SJSA1 (cell line): ENCODE measurements around the gene GFOD1. TPM values are rescaled to one million over a fixed set of nuclear protein-coding genes. Genes with fewer than 3 reads are reported as not detected.
"Not testable (repeated sequence)": the region's sequence is repeated elsewhere in the genome, so short reads cannot be mapped to it uniquely, and the experiment has no call there.

Experiments
- DNase-seq, 2 experiments: peaks; one replicate each; pipeline ENCODE4 v3.0.0-alpha.2; 2015 to 2020; ENCODE audit warnings: low spot score in 2 of 2, low read depth in 1 of 2
- H3K27ac ChIP-seq: fragments of 250-450 bp; sonication (Bioruptor Pico); 2 replicates; pipeline ENCODE4 v1.5.1; 2020; ENCODE audit warnings: mild to moderate bottlenecking, moderate library complexity
- H3K27me3 ChIP-seq: fragments of 250-450 bp; sonication (Bioruptor Pico); replicated peaks from 2 replicates; pipeline ENCODE4 v1.5.1; 2020; ENCODE audit warnings: mild to moderate bottlenecking, moderate library complexity
- H3K36me3 ChIP-seq: fragments of 250-450 bp; sonication (Bioruptor Pico); 2 replicates; pipeline ENCODE4 v1.5.1; 2020; ENCODE audit warnings: mild to moderate bottlenecking
- H3K4me1 ChIP-seq: fragments of 250-450 bp; sonication (Bioruptor Pico); replicated peaks from 2 replicates; pipeline ENCODE4 v1.6.1; 2021; ENCODE audit warnings: mild to moderate bottlenecking
- H3K4me3 ChIP-seq: fragments of 250-450 bp; sonication (Bioruptor Pico); 2 replicates; pipeline ENCODE4 v1.5.1; 2020; ENCODE audit warnings: mild to moderate bottlenecking
- H3K9me3 ChIP-seq: fragments of 250-450 bp; sonication (Bioruptor Pico); replicated peaks from 2 replicates; pipeline ENCODE4 v1.5.1; 2020; ENCODE audit warnings: mild to moderate bottlenecking
- total RNA-seq: library from RNA; depleted of rRNA; stranded (reverse); fragments of >200 nt; shearing (Covaris generic); gene quantifications from 2 replicates; pipeline ENCODE4 v1.2.3, GENCODE V29; 2014

The GFOD1 gene
- total RNA-seq, 1 experiment from 2014 or later, result 10.8 TPM

DNA sequence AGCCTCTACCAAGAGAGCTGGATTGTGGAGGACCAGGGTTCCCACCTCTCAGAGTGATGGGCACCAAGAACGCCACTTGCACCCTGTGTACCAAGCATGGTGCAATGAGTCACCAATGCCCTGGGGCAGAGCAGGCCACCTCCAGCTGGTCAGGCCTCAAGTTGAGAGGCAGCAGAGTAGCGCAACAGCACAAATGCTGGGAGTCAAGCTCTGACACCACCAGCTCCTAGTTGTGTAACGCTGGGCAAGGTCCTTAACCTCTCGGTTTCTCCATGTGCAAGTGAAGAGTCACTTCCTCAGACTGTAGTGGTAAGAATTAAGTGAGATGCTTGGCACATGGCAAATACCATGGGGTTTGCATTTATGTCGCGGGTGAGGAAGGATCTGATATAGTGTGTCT, 25.6 kb downstream of the GFOD1 start:
- Histone ChIP-seq H3K27me3 (no peaks in the 10 kb centered on the region), H3K9me3 (no peaks in the 10 kb centered on the region), H3K4me3 (no peak overlapping the region), H3K4me1 (peaks cover 44% of the 10 kb centered on the region), H3K27ac (no peak overlapping the region), H3K36me3 (no peaks in the 10 kb centered on the region)
- no peak for DNase-seq

DNA sequence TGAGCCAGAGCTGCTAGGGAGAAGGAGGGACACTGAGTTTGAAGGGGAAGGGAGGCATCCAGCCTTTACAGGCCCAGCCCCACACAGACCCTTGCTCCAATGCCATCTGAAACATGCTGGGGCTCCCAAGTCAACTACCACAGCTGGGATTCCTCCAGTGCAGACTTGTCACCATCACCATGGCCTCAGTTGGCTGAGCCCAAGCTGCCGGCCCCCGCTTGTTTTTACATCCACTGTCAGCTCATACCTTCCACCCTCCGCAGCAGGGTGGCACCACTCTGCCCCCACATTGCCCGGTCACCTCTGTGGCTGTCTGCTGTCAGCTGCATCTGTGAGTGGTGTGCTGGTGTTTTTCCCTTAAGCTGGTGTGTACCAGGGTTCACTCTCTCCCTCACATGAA, 26.1 kb downstream of the GFOD1 start:
- H3K27ac ChIP-seq, result no peak overlapping the region

DNA sequence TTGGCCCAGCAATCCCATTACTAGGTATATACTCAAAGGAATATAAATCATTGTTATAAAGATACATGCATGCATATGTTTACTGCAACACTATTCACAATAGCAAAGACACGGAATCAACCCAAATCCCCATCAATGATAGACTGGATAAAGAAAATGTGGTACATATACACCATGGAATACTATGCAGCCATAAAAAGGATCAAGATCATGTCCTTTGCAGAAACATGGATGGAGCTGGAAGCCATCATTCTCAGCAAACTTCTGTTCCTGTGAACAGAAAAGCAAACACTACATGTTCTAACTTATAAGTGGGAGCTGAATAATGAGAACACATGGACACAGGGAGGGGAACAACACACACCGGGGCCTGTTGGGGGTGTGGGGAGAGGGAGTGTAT, 27.1 kb downstream of the GFOD1 start:
- H3K27me3 ChIP-seq, DNase-seq, H3K27ac ChIP-seq, H3K9me3 ChIP-seq, H3K36me3 ChIP-seq, H3K4me3 ChIP-seq: not testable (repeated sequence)
- H3K4me1 ChIP-seq, result peaks cover 32% of the 10 kb centered on the region

More for the DNA sequence above, 26.1 kb downstream of the GFOD1 start:
- Histone ChIP-seq H3K4me1 (peaks cover 41% of the 10 kb centered on the region), H3K27me3 (no peaks in the 10 kb centered on the region), H3K4me3 (no peak overlapping the region), H3K36me3 (no peaks in the 10 kb centered on the region), H3K9me3 (no peaks in the 10 kb centered on the region)
- DNase-seq, result no peak

DNA sequence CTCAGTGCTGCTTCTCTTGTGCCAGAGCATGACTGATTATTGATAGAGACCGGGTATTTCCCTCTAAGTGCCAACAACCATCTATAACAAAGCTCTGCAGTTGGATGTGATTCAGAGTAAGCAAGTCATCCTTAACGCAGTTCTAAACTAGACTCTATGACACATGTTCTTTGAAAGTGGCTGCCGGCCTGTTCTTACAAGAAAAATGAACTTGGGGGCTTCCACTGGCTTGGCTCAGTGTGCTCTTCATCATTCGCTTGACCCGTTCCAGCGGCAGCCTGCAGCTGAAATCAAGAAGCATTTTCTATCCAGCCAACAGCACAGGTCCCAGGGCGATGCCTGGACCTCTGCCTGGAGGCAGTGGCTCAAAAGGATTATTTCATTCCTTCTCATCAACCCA, 29.8 kb downstream of the GFOD1 start:
- peaks cover 31% of the 10 kb centered on the region for H3K4me1 ChIP-seq
- H3K27me3 ChIP-seq, result no peaks in the 10 kb centered on the region
- no peak for DNase-seq
- no peaks in the 10 kb centered on the region for H3K9me3 ChIP-seq
- H3K27ac ChIP-seq, result no peak overlapping the region
- no peaks in the 10 kb centered on the region for H3K36me3 ChIP-seq
- no peak overlapping the region for H3K4me3 ChIP-seq

DNA sequence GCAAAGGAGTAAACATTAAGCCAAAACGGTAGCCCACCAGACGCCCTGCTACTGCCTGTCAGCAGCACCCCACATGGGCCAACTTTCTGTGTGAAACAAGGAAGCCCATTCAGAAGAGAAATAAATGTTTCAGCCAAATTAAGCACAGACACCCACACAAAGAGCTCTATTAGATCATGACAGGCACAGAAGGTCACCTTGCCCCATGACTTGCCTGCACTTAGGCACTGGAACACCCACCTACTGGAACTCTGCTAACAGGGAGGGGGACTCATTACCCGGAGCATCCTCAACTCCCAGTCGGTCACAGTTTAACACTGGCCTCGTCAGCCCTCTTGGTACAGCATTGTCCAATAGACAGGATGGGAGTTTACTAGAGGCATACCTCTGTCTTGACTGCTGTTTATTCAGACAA, 31.8 kb downstream of the GFOD1 start:
- Histone ChIP-seq H3K27me3 (no peaks in the 10 kb centered on the region), H3K4me3 (no peak overlapping the region), H3K9me3 (no peaks in the 10 kb centered on the region), H3K4me1 (peaks cover 20% of the 10 kb centered on the region), H3K27ac (no peak overlapping the region), H3K36me3 (peaks cover 4% of the 10 kb centered on the region; the same call in 1 of the 2 replicates)
- DNase-seq, result no peak

DNA sequence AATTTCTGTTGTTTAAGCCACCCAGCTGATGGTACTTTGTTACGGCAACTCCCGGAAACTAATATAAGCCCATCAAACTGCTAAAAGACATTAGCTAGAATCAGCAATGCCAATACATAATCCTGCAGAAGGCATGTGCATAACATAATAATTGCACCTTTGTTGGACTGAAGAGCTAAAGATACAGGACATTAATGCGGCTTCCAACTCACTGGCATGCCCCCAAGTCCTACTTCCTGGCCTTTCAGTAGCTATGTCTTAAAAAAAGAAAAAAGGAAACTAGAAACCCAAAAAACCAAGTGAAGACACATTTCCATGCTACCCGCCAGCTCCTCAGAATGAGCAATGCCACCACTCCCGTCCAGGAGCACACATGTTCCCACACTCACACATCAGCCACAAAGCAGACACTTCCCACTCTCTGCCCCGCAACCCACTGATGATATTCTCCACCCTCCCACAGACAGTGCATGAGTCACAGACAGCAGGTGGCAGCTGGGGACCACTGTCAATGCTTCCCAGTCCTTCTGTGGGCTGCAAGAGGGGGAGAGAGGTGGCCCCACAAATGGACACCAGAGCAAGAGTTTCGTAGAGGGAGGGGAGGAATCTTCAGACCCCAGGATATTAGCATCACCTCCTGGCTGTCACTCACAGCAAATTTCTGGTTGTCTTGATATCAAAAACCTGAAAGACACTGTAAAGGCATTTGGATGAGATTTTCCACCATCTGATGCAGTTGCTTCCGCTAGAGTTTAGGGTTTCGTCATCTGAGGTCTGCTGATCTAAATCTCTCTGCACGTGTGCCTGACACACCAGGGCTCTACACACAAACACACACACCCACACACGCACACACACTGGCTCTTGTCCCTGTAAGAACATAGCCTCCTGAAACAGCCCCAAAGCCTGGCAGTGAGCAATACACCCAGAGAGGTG, 32.8 kb downstream of the GFOD1 start:
- H3K27ac ChIP-seq, result no peak overlapping the region

DNA sequence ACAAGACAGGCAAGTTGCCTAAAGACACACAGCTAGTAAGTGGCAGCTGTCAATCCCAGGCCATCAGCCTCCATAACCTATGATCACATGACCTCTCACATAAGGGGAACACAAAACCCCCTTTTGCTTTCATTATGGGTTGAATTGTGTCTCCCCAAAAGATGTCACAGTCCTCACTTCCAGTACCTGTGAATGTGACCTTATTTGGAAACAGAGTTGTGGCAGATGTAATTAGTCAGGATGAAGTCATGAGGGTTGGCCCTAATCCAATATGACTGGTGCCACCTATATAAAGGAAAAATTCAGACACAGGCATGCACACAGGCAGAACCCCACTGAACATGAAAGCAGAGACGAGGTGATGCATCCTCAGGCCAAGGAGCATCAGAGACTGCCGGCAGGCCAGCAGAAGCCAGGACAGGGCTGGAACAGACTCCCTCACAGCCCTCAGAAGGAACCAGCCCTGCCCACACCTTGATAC, 33.6 kb downstream of the GFOD1 start:
- H3K4me1 ChIP-seq, result peaks cover 20% of the 10 kb centered on the region
- H3K4me3 ChIP-seq, result no peak overlapping the region
- H3K9me3 ChIP-seq, result no peaks in the 10 kb centered on the region
- H3K36me3 ChIP-seq, result peaks cover 4% of the 10 kb centered on the region; the same call in 1 of the 2 replicates
- DNase-seq, result peak; percentile 38 to 57
- no peaks in the 10 kb centered on the region for H3K27me3 ChIP-seq
- no peak overlapping the region for H3K27ac ChIP-seq

More for the DNA sequence above, 32.8 kb downstream of the GFOD1 start:
- peaks cover 4% of the 10 kb centered on the region; the same call in 1 of the 2 replicates for H3K36me3 ChIP-seq
- DNase-seq, result no peak
- H3K9me3 ChIP-seq, result no peaks in the 10 kb centered on the region
- no peak overlapping the region for H3K4me3 ChIP-seq
- H3K27me3 ChIP-seq, result no peaks in the 10 kb centered on the region
- peaks cover 20% of the 10 kb centered on the region for H3K4me1 ChIP-seq

DNA sequence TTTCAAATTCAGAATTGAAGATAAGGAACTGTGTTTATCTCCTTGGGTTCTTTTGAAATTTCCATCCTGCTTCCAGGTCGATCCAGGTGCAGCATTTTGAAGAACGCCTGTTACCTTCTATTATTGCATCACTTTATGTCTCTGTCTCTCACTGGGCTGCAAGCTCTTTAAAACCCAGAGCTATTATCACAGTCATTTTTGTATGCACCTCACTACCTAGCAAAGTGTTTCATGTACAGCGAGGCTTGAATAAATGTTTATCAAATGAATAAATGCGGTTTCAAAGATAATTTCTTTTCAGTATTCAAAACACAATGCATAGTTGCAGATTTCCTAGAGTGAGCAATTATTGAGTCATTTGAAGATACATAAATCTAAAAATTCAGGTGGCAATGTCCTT, 34.2 kb downstream of the GFOD1 start:
- H3K36me3 ChIP-seq, result peaks cover 4% of the 10 kb centered on the region; the same call in 1 of the 2 replicates
- no peaks in the 10 kb centered on the region for H3K27me3 ChIP-seq
- H3K4me1 ChIP-seq, result peaks cover 20% of the 10 kb centered on the region
- DNase-seq, result no peak
- no peak overlapping the region for H3K4me3 ChIP-seq
- no peaks in the 10 kb centered on the region for H3K9me3 ChIP-seq
- no peak overlapping the region for H3K27ac ChIP-seq

DNA sequence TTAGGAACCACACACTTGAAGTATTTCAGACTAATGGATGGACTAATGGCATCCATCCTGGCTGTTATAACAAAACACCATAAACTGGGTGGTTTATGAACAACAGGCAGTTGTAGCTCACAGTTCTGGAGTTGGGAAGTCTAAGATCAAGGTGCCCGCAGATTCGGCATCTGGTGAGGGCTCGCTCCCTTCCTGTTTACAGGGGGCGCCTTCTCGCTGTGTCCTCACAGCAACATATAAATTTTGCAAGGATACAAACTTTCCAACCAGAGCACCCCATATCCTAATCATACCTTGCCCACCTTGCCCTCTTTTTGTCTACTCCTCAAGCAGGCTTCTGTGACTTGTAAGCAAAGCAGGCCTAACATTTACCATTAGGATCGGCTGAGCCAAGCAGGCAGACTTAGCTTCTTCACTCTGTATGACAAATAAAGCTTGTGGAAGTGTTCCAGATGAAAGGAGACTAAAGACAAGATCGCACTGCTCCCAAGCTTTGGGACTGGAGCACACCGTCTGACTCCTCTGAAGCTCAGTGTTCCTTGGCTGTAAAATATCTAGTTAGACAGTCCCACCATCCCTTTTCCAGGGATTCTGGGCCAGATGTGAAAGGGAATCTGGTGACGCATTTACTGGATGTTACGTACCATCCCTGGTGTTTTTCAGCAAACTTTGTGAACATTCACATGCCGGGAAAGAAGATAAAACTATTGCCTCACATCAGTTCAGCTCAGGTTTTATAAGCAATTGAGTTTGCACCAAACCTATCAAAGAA, 34.9 kb downstream of the GFOD1 start:
- Histone ChIP-seq H3K27ac (no peak overlapping the region), H3K4me3 (no peak overlapping the region), H3K4me1 (peaks cover 20% of the 10 kb centered on the region), H3K36me3 (peaks cover 4% of the 10 kb centered on the region; the same call in 1 of the 2 replicates), H3K9me3 (no peaks in the 10 kb centered on the region), H3K27me3 (no peaks in the 10 kb centered on the region)
- no peak for DNase-seq

DNA sequence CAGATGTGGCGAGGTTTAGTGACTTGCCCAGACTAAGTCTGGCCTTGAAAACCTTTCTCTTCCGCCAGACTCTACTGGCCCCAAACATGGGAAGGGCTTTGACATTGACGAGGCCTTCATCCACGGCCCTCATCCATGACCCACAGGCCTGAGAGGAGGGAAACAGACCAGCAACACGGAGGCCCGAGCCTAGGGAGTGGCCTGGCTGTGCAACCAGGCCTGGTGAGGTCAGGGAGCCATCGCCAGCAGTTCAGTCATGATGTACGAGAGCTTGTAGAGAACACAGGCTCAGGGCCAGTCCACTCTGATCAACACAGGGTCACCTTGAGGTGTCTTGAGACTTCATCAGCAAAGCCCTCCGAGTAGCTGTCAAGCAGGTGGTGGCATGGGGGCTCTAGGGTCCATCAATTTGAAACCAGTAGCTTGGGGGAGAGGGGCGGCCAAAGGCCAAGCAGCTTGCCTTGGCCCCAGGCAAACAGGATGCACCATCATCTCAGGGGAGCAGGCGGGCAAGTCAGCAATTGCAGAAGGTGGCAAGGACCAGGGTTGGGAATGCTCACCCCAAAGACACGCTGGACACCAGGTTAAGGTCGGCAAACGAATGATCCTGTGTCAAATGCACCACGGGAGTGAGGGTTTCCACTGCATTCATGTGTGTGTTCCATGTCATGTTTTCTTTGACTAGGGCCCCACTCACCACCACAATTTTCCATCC, 36.1 kb downstream of the GFOD1 start:
- Histone ChIP-seq H3K27me3 (no peaks in the 10 kb centered on the region), H3K4me3 (no peak overlapping the region), H3K36me3 (peaks cover 4% of the 10 kb centered on the region; the same call in 1 of the 2 replicates), H3K9me3 (no peaks in the 10 kb centered on the region), H3K27ac (no peak overlapping the region), H3K4me1 (peaks cover 20% of the 10 kb centered on the region)
- DNase-seq, result no peak

DNA sequence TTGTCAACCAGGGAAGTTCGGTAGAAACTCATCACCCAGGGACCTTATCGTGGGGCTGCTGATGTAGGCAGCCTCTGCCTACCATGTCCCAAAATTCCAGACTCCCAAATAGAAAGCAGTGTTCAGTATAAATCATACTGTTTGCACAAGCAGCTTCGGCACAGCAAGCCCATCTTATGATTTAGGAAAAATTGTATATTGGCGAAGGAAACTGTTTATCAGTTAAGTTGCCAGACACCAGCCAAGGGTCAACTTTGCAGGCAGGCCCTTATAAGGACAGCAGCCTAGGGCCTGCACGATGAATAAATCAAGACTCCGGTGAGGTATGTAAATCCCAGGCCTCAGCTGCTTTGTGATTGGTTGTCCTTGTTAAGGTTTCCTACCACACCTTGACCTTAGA, 36.8 kb downstream of the GFOD1 start:
- no peak overlapping the region for H3K27ac ChIP-seq
- H3K9me3 ChIP-seq, result no peaks in the 10 kb centered on the region
- H3K4me3 ChIP-seq, result no peak overlapping the region
- H3K27me3 ChIP-seq, result no peaks in the 10 kb centered on the region
- H3K4me1 ChIP-seq, result peaks cover 20% of the 10 kb centered on the region
- peaks cover 4% of the 10 kb centered on the region; the same call in 1 of the 2 replicates for H3K36me3 ChIP-seq
- DNase-seq, result no peak

DNA sequence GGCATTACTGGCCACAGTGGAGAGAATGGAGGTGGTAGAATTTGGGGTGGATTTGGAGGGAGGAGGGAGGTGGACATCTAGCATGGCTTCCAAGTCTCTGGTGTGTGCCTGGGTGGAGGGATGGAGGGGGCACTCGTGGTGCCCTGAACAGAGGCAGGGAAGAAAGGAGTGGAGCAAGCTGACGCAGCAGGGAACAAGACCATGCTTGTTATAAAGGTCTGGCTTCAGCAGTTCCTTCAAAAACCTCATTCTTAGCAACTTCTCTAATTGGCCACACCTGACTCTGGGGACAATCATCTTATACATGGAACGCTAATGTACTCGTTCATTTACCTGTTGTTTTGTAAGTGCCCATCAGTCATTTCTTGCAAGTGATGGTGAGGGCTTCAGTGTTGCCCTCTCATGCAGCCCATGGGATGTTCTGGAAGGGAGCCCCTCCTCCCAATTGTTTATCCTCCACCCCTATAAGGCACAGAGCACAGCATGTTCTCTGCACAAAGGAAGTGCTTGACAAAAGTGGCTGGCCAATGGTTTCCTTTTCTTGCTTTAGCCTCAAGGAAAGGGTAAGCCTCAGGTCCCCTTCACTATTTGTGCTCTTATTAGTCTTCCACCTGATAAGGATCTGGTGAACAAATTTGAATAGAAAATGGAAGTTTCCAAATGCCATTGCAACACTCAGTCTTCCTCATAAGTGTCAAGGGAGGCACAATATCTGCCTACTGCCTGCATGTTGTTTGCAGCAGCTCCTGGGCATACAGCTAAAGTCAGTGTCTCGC, 39.3 kb downstream of the GFOD1 start:
- Histone ChIP-seq H3K36me3 (peaks cover 4% of the 10 kb centered on the region; the same call in 1 of the 2 replicates), H3K27ac (no peak overlapping the region), H3K9me3 (no peaks in the 10 kb centered on the region), H3K27me3 (no peaks in the 10 kb centered on the region), H3K4me3 (no peak overlapping the region), H3K4me1 (peaks cover 2% of the 10 kb centered on the region; the same call in 1 of the 2 replicates)
- no peak for DNase-seq

DNA sequence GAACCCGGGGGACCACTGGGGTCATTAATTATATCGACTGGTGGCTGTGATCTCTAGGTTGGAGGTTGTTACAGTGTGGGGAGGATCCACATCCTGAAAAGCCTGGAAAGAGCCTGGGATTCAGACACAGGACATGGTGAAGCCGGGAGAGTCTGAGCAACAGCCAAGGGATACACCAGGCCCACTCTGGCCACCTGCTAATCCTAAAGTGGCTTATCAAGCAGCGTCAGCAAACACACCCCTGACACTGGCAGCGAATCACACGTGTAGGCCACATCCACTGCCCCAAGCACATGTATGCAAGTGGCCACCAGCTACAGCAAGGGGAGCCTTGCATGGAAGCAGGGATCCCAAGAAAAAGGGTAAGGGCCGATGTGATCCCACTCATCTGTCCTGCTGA, 41.0 kb downstream of the GFOD1 start:
- Histone ChIP-seq H3K27ac (no peak overlapping the region), H3K27me3 (no peaks in the 10 kb centered on the region), H3K4me3 (no peak overlapping the region), H3K4me1 (no peaks in the 10 kb centered on the region), H3K36me3 (peaks cover 4% of the 10 kb centered on the region; the same call in 1 of the 2 replicates), H3K9me3 (no peaks in the 10 kb centered on the region; the same call in 1 of the 2 replicates)
- DNase-seq, result no peak
